GM20000 (cell line): ENCODE results near the gene C16orf92.

Experiments
- DNase-seq: peaks from one replicate; pipeline ENCODE4 v3.0.0; 2012; ENCODE audit warnings: low spot score
- CTCF ChIP-seq: IDR thresholded peaks from 2 replicates; pipeline ENCODE4 v1.5.1; 2012; ENCODE audit warnings: mild to moderate bottlenecking, control low read depth; ENCODE audit errors: extremely low read depth, missing control alignments

C16orf92 gene

GRCh38 chr16:30051518-30051917 lies 28.5 kb downstream of the C16orf92 start:
- TF ChIP-seq CTCF, result no peak
- no peak for DNase-seq

- peak; percentile 93 for DNase-seq
- no peak for TF ChIP-seq CTCF
Measured at GRCh38 chr16:30052671-30053372, 29.8 kb downstream of the C16orf92 start.

GRCh38 chr16:30053376-30054015 lies 30.5 kb downstream of the C16orf92 start:
- no peak for DNase-seq
- TF ChIP-seq CTCF, result no peak

- no peak for DNase-seq
- TF ChIP-seq CTCF, result no peak
Measured at GRCh38 chr16:30054451-30054850, 31.5 kb downstream of the C16orf92 start.

GRCh38 chr16:30054959-30055553 lies 32.1 kb downstream of the C16orf92 start:
- peak; percentile 67 for DNase-seq
- TF ChIP-seq CTCF, result peak; percentile 78

GRCh38 chr16:30060346-30060745 lies 37.3 kb downstream of the C16orf92 start:
- no peak for TF ChIP-seq CTCF
- DNase-seq, result no peak

- no peak for DNase-seq
- TF ChIP-seq CTCF, result no peak
Measured at GRCh38 chr16:30060836-30061554, 38.0 kb downstream of the C16orf92 start.
